Sigmoid colon (tissue), 4 donors: ENCODE data around the gene MUC5B.

Experiments
- EP300 ChIP-seq, 4 donors: sonication (generic); formaldehyde crosslinking; IDR thresholded peaks; one replicate each; pipeline ENCODE4 v1.6.1; 2017; ENCODE audit warnings: antibody characterized with exemption in 4 of 4
- POLR2A ChIP-seq, 2 donors: fragments of 450-650 bp; IDR thresholded peaks; one replicate each; pipeline ENCODE4 v1.6.1; 2016; ENCODE audit warnings: antibody characterized with exemption in 2 of 2, mild to moderate bottlenecking in 2 of 2, moderate library complexity in 2 of 2

DNA sequence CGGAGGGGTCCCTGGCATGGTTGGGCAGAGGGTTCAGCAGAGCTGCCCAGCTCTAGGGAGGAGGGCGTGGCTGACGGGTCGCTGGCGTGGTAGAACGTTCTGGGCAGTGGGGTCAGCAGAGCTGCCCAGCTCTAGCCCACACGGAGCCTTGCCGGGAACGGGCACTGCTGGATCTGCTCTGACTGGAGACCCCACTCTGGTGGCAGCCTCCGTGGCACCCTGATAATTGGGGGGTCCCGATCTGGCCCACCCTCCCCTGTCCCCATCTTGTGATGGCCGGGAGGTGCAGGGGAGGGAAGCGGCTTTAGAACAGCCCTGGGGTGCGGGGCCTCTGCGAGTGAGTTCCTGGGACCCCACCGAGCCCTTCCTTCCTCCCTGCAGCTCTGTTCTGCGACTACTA is 43.2 kb upstream of the MUC5B start:
- TF ChIP-seq POLR2A (IDR thresholded peaks at IDR 0.05) = no peak
- TF ChIP-seq EP300 (IDR thresholded peaks at IDR 0.05) = no peak
